SK-N-SH treated with all-trans-retinoic acid at 6 μM for 48 hours (cell line): ENCODE data around the gene EDNRB.

Experiments
- ATAC-seq: fragments of 200-7000 bp; cut with Tn5 transposase; 3 replicates; pipeline ENCODE4 v1.9.1; 2020; ENCODE audit warnings: mild to moderate bottlenecking, moderate library complexity
- ARNTL ChIP-seq: fragments of 450-650 bp; formaldehyde crosslinking; IDR thresholded peaks from 2 replicates; pipeline ENCODE4 v1.5.0; 2020; ENCODE audit warnings: low read depth, mild to moderate bottlenecking, moderate library complexity, borderline replicate concordance
- BACH2 ChIP-seq: fragments of 250-450 bp; sonication (Bioruptor Pico); IDR thresholded peaks from 2 replicates; pipeline ENCODE4 v1.9.0; 2021; ENCODE audit warnings: mild to moderate bottlenecking, borderline replicate concordance
- CSDC2 ChIP-seq: fragments of 250-450 bp; sonication (Bioruptor Pico); IDR thresholded peaks from 2 replicates; pipeline ENCODE4 v1.5.0; 2020; ENCODE audit warnings: mild to moderate bottlenecking, moderate library complexity
- ESRRG ChIP-seq: fragments of 250-450 bp; sonication (Bioruptor Pico); IDR thresholded peaks from 2 replicates; pipeline ENCODE4 v1.6.1; 2021; ENCODE audit warnings: mild to moderate bottlenecking
- GLIS3 ChIP-seq: fragments of 250-450 bp; sonication (Bioruptor Pico); IDR thresholded peaks from 2 replicates; pipeline ENCODE4 v1.5.0; 2020; ENCODE audit warnings: mild to moderate bottlenecking, moderate library complexity
- ISL1 ChIP-seq: fragments of 250-450 bp; sonication (Bioruptor Pico); IDR thresholded peaks from 2 replicates; pipeline ENCODE4 v2.1.2; 2022; ENCODE audit warnings: mild to moderate bottlenecking, moderate library complexity
- OSR1 ChIP-seq: fragments of 250-450 bp; sonication (Bioruptor Pico); IDR thresholded peaks from 2 replicates; pipeline ENCODE4 v1.8.0; 2022; ENCODE audit warnings: moderate library complexity, mild to moderate bottlenecking, inconsistent platforms
- PPARA ChIP-seq: fragments of 250-450 bp; sonication (Bioruptor Pico); IDR thresholded peaks from 2 replicates; pipeline ENCODE4 v1.5.0; 2020; ENCODE audit warnings: mild to moderate bottlenecking, borderline replicate concordance
- RARB ChIP-seq: fragments of 250-450 bp; sonication (Bioruptor Pico); IDR thresholded peaks from 2 replicates; pipeline ENCODE4 v1.8.0; 2021; ENCODE audit warnings: mild to moderate bottlenecking, moderate library complexity
- SNAI2 ChIP-seq: fragments of 250-450 bp; sonication (Bioruptor Pico); IDR thresholded peaks from 2 replicates; pipeline ENCODE4 v1.5.0; 2020; ENCODE audit warnings: mild to moderate bottlenecking, moderate library complexity
- TOX ChIP-seq: fragments of 250-450 bp; sonication (Bioruptor Pico); IDR thresholded peaks from 2 replicates; pipeline ENCODE4 v1.8.0; 2021; ENCODE audit warnings: mild to moderate bottlenecking, moderate library complexity, borderline replicate concordance
- ZC3H10 ChIP-seq: fragments of 250-450 bp; sonication (Bioruptor Pico); IDR thresholded peaks from 2 replicates; pipeline ENCODE4 v1.5.1; 2021; ENCODE audit warnings: mild to moderate bottlenecking, moderate library complexity
- ZFP30 ChIP-seq: fragments of 450-650 bp; formaldehyde crosslinking; IDR thresholded peaks from 2 replicates; pipeline ENCODE4 v1.5.0; 2022; ENCODE audit warnings: mild to moderate bottlenecking, moderate library complexity
- ZNF565 ChIP-seq: fragments of 450-650 bp; formaldehyde crosslinking; conservative IDR thresholded peaks from 2 replicates; pipeline ENCODE4 v1.5.0; 2020; ENCODE audit warnings: low read depth, mild to moderate bottlenecking, moderate library complexity
- ZNF70 ChIP-seq: fragments of 450-650 bp; formaldehyde crosslinking; IDR thresholded peaks from 2 replicates; pipeline ENCODE4 v1.5.0; 2020; ENCODE audit warnings: mild to moderate bottlenecking, moderate library complexity
- ZNF8 ChIP-seq: fragments of 450-650 bp; formaldehyde crosslinking; IDR thresholded peaks from 2 replicates; pipeline ENCODE4 v1.5.0; 2020; ENCODE audit warnings: mild to moderate bottlenecking, moderate library complexity
- TF ChIP-seq, protein P1 (sequence below): fragments of 250-450 bp; sonication (Bioruptor Pico); IDR thresholded peaks from 2 replicates; pipeline ENCODE4 v1.5.0; 2020; ENCODE audit warnings: mild to moderate bottlenecking, moderate library complexity
- TF ChIP-seq, protein P2 (sequence below): fragments of 250-450 bp; sonication (Bioruptor Pico); IDR thresholded peaks from 2 replicates; pipeline ENCODE4 v1.8.0; 2021; ENCODE audit warnings: low read depth, mild to moderate bottlenecking, moderate library complexity, borderline replicate concordance
- TF ChIP-seq, protein P3 (sequence below): fragments of 250-450 bp; sonication (Bioruptor Pico); IDR thresholded peaks from 2 replicates; pipeline ENCODE4 v1.8.0; 2020; ENCODE audit warnings: mild to moderate bottlenecking, moderate library complexity, borderline replicate concordance

EDNRB gene

DNA sequence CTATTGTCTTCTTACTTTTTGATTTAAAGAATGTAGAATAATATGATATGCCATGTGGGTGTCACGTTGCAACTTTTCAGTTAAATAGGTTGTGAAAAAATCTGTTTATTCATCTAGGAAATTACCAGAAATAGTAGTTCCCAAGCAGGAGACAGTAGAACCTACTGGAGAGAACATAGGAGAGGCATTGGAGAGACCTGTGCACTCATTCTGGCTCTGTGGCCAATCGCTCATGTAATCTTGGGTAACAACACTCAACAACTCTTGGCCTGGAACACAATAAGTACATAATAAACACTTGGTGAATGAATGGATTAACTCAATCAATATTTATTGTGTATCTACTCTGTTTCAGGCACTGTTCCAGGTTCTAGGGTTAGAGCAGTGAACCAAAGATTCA, 35.3 kb downstream of the EDNRB start:
- ATAC-seq, result no peak
- TF ChIP-seq GLIS3 (CRISPR knock-in tag) (no peak), BACH2 (CRISPR knock-in tag) (no peak), OSR1 (CRISPR knock-in tag) (no peak), ZNF8 (CRISPR knock-in tag) (no peak), ESRRG (no peak), ZNF70 (CRISPR knock-in tag) (no peak), ARNTL (CRISPR knock-in tag) (no peak), TOX (no peak), SNAI2 (CRISPR knock-in tag) (no peak)
- TF ChIP-seq, protein P1, sequence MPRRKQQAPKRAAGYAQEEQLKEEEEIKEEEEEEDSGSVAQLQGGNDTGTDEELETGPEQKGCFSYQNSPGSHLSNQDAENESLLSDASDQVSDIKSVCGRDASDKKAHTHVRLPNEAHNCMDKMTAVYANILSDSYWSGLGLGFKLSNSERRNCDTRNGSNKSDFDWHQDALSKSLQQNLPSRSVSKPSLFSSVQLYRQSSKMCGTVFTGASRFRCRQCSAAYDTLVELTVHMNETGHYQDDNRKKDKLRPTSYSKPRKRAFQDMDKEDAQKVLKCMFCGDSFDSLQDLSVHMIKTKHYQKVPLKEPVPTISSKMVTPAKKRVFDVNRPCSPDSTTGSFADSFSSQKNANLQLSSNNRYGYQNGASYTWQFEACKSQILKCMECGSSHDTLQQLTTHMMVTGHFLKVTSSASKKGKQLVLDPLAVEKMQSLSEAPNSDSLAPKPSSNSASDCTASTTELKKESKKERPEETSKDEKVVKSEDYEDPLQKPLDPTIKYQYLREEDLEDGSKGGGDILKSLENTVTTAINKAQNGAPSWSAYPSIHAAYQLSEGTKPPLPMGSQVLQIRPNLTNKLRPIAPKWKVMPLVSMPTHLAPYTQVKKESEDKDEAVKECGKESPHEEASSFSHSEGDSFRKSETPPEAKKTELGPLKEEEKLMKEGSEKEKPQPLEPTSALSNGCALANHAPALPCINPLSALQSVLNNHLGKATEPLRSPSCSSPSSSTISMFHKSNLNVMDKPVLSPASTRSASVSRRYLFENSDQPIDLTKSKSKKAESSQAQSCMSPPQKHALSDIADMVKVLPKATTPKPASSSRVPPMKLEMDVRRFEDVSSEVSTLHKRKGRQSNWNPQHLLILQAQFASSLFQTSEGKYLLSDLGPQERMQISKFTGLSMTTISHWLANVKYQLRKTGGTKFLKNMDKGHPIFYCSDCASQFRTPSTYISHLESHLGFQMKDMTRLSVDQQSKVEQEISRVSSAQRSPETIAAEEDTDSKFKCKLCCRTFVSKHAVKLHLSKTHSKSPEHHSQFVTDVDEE, result no peak
- TF ChIP-seq, protein P2, sequence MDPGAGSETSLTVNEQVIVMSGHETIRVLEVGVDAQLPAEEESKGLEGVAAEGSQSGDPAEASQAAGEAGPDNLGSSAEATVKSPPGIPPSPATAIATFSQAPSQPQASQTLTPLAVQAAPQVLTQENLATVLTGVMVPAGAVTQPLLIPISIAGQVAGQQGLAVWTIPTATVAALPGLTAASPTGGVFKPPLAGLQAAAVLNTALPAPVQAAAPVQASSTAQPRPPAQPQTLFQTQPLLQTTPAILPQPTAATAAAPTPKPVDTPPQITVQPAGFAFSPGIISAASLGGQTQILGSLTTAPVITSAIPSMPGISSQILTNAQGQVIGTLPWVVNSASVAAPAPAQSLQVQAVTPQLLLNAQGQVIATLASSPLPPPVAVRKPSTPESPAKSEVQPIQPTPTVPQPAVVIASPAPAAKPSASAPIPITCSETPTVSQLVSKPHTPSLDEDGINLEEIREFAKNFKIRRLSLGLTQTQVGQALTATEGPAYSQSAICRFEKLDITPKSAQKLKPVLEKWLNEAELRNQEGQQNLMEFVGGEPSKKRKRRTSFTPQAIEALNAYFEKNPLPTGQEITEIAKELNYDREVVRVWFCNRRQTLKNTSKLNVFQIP (CRISPR knock-in tag), result no peak

DNA sequence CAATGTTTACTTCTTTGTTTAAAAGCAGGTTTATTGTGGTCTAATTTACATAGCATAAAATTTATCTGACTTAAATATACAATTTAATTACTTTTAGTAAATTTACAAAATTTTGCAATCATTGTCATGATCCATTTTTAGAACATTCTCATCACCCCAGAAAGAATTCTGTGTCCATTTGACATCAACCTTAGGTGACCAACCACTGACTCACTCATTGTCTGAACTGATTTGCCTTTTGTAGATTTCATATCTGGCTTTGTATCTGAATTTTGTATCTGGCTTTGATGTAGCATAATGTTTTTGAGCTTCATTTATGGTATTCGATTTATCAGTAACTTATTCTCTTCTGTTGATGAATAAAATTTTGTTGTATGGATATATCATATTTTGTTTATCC, 40.4 kb downstream of the EDNRB start:
- TF ChIP-seq, protein P3, sequence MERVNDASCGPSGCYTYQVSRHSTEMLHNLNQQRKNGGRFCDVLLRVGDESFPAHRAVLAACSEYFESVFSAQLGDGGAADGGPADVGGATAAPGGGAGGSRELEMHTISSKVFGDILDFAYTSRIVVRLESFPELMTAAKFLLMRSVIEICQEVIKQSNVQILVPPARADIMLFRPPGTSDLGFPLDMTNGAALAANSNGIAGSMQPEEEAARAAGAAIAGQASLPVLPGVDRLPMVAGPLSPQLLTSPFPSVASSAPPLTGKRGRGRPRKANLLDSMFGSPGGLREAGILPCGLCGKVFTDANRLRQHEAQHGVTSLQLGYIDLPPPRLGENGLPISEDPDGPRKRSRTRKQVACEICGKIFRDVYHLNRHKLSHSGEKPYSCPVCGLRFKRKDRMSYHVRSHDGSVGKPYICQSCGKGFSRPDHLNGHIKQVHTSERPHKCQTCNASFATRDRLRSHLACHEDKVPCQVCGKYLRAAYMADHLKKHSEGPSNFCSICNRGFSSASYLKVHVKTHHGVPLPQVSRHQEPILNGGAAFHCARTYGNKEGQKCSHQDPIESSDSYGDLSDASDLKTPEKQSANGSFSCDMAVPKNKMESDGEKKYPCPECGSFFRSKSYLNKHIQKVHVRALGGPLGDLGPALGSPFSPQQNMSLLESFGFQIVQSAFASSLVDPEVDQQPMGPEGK, result no peak
- ATAC-seq, result no peak

DNA sequence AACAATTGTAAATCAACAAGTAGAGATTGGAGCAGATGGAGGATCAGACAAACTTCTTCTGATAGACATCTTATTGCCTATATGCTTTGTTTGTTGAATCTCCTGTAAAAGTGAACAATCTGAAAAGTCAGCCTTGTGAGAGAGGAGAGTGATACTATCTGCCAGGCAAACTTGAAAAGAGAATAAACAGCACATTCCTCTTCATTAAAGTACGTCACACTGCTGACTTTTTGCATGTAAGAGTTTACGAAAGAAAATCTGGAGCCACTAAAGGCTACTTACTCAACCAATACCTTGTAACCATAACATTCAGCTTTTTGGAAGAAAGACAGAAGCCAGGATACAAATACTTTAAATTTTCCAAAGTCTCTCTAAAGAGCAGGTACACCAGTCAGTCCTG, 42.5 kb downstream of the EDNRB start:
- no peak for ATAC-seq
- TF ChIP-seq ZFP30 (CRISPR knock-in tag) (no peak), TOX (no peak), ESRRG (no peak), ZNF8 (CRISPR knock-in tag) (no peak), CSDC2 (no peak), ARNTL (CRISPR knock-in tag) (no peak), SNAI2 (CRISPR knock-in tag) (no peak), ZNF565 (CRISPR knock-in tag) (no peak), PPARA (CRISPR knock-in tag) (no peak)
- TF ChIP-seq, protein P1, result no peak

DNA sequence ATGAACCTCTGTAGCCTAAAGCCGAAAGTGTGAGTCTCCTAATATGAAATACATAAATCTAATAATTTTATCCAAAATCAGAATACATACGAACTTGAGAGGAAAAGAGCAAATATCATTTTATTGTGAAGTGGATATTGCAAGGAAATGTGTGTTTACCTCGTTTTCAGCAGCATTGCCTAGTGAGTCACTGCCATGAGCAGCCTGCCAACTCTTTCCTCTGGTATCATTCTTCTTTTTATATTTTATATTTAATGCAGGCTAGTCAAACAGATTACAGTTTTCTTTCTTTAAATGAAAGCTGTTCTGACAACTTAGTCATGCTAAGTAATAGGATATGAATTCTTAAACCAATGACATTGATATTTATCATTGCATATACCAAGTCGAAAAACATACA, 44.2 kb downstream of the EDNRB start:
- TF ChIP-seq, protein P2 (CRISPR knock-in tag), result no peak
- TF ChIP-seq ISL1 (CRISPR knock-in tag), result no peak
- no peak for TF ChIP-seq ZNF8 (CRISPR knock-in tag)
- TF ChIP-seq RARB (CRISPR knock-in tag), result no peak
- TF ChIP-seq, protein P1, result no peak
- TF ChIP-seq SNAI2 (CRISPR knock-in tag), result no peak
- no peak for TF ChIP-seq CSDC2
- TF ChIP-seq PPARA (CRISPR knock-in tag), result no peak
- no peak for TF ChIP-seq ZC3H10 (CRISPR knock-in tag)
- TF ChIP-seq ZNF70 (CRISPR knock-in tag), result no peak
- no peak for ATAC-seq
